ENCODE data around the gene TREML1.

DNA sequence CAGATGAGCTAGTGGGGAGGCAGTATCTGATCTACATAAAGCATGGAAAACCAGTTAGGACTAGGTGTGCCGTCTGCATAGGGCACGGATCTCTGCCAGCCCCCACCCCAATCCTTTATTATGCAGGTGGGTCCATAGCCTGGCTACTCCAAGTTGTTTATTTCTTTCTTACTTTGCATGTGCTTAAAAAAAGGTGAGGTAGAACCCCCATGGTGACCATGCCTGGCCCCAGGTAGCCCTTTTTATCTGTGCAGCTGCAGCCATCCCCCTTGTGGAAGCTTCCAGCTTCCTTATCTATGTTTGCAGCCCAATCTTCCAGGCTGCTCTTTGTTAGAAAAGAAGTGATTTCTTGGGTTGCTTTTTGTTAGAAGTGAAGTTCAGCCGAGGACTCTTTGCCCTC is 17.8 kb upstream of the TREML1 start:
- no peak for TF ChIP-seq EP300 (IDR thresholded peaks at IDR 0.05)
- no peak for TF ChIP-seq CTCF (IDR thresholded peaks at IDR 0.05)
- no peak for TF ChIP-seq POLR2A (IDR thresholded peaks at IDR 0.05)
- no peak for TF ChIP-seq POLR2AphosphoS5 (IDR thresholded peaks at IDR 0.05)

Measured in upper lobe of left lung (tissue), 4 donors.